Cardiac fibroblast (primary cell): ENCODE measurements around the gene CDC26.

Experiments used
- DNase-seq, 2 donors: peaks; one replicate each; pipeline versions ENCODE4 v3.0.0 to v3.0.0-alpha.2; 2010; ENCODE audit warnings: low read depth in 2 of 2
- H3K4me3 ChIP-seq, 2 donors: replicated peaks in 1 of 2; 1 replicate in 1 of 2; 2 replicates in 1 of 2; pipeline ENCODE4 v1.5.1; 2011; ENCODE audit warnings: low read depth in 2 of 2, low read length in 2 of 2, mild to moderate bottlenecking in 2 of 2, moderate library complexity in 1 of 2
- TF ChIP-seq, protein P1 (sequence below): IDR thresholded peaks from one replicate; pipeline ENCODE4 v1.5.1; 2011; ENCODE audit warnings: low read depth, mild to moderate bottlenecking, low read length, inconsistent platforms

Gene CDC26

DNA sequence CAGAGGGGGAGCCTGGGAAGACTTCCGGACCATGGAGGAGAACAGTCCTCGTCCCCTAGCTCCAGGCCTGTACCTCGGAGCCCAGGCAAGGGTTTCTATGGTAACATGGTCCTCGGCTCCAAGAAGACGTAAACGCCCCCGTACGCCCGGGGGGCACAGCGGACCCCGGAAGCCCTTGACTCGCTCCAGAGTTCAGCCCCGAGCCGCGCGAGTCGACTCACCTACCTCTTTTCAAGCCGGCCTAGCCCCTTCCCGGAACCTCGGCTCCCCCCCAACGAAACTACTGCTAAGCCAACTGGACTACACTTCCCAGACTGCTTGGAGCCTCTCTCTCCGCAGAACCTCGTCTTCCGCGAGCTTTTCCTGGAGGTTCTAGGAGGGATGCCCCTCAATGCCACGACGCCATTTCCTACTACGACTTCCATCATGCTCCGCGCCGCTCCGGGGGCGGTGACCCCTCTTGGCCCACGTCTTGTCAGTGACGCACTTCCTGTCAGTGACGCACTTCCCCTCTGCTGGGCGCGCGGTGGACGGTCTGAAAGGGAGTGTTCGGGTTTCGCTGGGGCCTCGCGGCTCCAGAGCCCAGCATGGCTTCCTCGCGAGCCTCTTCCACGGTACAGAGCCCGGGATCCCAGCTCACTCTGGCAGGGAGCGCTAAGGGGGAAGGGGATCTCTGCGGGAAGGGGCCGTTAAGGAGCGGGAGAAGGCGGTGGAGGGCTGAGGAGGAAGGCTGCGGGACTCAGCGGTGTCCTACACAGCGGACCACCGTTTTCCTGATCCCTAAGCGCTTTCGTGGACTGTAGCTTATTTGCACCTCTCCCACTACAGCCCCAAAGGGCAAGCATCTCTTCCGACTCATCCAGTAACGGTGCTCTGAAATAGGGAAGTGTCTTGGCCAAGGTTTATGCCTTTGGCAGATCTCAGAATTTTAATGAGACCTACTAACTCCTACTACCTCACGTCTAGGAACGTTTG lies at the start of gene CDC26, which contains the start of gene PRPF4:
Gene CDC26, minus strand, starts transcription at position 416 of the 975 bp plus-strand sequence. CDS start 3,065 bp downstream, outside the sequence.
Gene PRPF4, plus strand, starts transcription at position 502 of the 975 bp plus-strand sequence. Its CDS starts 86 bp downstream, at position 588.
- peak; percentile 99 for DNase-seq
- TF ChIP-seq, protein P1, sequence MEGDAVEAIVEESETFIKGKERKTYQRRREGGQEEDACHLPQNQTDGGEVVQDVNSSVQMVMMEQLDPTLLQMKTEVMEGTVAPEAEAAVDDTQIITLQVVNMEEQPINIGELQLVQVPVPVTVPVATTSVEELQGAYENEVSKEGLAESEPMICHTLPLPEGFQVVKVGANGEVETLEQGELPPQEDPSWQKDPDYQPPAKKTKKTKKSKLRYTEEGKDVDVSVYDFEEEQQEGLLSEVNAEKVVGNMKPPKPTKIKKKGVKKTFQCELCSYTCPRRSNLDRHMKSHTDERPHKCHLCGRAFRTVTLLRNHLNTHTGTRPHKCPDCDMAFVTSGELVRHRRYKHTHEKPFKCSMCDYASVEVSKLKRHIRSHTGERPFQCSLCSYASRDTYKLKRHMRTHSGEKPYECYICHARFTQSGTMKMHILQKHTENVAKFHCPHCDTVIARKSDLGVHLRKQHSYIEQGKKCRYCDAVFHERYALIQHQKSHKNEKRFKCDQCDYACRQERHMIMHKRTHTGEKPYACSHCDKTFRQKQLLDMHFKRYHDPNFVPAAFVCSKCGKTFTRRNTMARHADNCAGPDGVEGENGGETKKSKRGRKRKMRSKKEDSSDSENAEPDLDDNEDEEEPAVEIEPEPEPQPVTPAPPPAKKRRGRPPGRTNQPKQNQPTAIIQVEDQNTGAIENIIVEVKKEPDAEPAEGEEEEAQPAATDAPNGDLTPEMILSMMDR: no peak
- H3K4me3 ChIP-seq: peak within 1 kb of the TSS; percentile 95 to 97

DNA sequence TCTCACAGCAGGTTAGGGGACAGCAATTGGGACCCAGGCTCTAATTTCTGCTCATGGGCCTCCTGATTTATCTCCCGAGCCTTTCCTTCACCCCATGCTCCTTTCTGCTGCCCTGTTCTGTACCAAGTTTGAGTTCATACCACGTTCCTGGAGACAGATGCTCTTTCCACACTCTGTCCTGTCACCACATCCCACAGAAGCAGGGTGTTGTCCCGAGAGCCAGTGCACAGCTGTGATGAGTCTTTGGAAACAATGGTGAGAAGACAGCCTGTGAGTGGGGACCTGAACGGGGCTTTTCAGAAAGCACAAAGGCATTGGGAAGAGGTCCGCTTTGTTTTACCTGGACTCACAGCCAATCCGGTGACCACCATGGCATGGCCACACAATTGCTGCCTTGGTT lies 47.3 kb upstream of the CDC26 start:
- no peak overlapping the region for H3K4me3 ChIP-seq
- TF ChIP-seq, protein P1: no peak
- DNase-seq: no peak

DNA sequence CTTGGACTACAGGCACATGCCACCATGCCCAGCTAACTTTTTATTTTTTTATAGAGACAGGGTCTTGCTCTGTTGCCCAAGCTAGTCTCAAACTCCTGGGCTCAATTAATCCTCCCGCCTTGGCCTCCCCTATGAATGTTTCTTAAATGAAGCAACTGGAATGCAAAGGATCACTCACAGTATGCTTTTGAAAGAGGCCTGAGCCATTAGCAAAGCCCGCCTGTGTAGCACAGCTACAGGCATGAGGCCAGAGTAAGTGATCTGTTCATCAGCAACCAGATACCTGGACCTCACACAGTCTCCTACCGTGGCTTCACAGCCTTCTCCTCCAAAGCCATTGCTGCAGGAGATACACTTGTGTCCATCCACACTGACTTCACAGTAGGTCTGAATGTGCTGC lies 44.7 kb upstream of the CDC26 start:
- TF ChIP-seq, protein P1: no peak
- H3K4me3 ChIP-seq: no peak overlapping the region
- no peak for DNase-seq

DNA sequence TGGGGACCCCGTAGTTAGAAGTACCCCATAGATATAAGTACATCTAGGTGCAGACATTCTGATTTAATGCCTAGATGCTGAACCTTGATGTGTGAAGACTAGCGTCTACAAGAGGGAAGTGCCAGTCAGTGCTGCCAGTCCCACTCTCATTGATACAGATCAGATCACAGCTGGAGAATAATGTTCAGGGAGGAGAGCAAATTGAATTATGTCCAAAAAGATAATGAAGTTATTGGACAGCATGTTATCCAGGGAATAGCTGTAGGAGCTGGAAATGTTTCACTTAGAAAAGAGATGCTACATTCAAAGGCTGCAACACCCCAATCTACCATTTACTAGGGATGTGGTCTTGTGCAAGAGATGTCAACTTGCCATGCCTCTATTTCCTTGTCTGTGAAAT lies 43.7 kb upstream of the CDC26 start:
- TF ChIP-seq, protein P1: no peak
- no peak for DNase-seq
- H3K4me3 ChIP-seq: no peak overlapping the region

DNA sequence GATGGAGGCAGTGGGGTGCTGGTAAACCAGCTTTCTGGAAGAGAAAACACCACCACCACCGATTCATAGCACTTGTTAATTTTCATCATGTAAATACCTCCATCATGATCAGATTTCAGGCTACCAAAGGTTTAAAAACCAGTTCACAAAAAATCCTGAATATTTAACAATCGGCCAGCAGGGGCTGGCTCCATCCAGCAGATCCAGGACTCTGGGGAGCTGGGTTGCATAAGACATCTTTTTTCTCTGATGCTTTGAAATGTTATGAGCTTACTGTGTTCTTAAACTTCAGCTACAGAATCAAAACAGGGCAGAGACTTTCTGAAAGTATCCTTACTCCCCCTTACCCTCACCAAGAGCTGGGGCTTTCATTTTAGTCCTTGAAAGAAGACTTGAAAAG lies 42.4 kb upstream of the CDC26 start:
- H3K4me3 ChIP-seq: no peak overlapping the region
- peak; percentile 46 to 54 for DNase-seq
- TF ChIP-seq, protein P1: peak; percentile 33

DNA sequence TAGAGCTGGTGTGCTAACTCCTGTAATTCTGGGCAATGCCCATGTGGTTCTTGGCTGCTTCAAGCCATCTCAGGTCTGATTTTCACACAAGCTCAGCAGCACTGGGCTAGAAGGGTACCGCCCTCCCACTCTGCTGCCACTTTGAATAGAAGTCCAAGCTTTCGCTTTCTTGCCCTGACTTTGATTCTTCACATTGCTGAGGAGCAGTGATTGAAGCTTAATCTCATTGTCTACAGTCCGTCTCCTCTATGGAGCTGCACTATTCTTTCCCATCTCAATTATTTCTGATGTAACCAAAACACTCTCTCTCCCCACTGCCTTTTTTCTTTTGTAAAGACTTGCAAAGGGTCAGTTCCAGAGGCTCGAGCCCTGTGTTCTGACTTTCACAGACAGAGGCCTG lies 40.7 kb upstream of the CDC26 start:
- no peak for DNase-seq
- TF ChIP-seq, protein P1: no peak
- H3K4me3 ChIP-seq: no peak overlapping the region
